Stimulated activated CD8-positive, alpha-beta memory T cell treated with anti-CD3 and anti-CD28 coated beads, Interleukin-12 subunit alpha, Interleukin-12 subunit beta, amount 100 ng/mL, for 1 hour (primary cell): ENCODE data around the gene NSG2.

ENCODE experiments used
- DNase-seq: peaks from one replicate; pipeline ENCODE4 v3.0.0-alpha.2; 2020; ENCODE audit warnings: low read depth

Gene NSG2

GRCh38 chr5:174063082-174063756, 17.7 kb downstream of the NSG2 start:
- no peak for DNase-seq

- no peak for DNase-seq
These were observed 18.7 kb downstream of the NSG2 start for GRCh38 chr5:174064171-174064570.

GRCh38 chr5:174065528-174066197, 20.2 kb downstream of the NSG2 start:
- no peak for DNase-seq

DNA sequence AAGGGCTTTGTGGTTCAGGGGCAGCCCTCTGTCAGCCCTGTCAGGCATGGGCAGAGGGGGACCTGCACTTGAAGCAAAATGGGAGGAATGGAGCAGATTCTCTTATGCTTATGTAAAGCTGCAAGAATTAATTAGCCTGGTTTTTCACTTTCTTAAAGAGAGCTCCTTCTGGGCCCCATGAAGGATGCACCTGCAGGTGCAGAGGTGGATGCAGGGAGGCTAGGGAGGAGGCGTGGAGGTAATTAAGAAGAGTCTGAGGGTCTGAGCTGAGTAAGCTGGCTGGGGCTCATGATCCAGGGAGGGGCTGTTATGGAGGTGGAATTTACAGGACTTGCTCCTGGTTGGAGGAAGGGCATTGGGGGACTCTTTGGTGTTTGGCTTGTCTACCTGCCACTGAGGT, 22.0 kb downstream of the NSG2 start:
- no peak for DNase-seq

DNA sequence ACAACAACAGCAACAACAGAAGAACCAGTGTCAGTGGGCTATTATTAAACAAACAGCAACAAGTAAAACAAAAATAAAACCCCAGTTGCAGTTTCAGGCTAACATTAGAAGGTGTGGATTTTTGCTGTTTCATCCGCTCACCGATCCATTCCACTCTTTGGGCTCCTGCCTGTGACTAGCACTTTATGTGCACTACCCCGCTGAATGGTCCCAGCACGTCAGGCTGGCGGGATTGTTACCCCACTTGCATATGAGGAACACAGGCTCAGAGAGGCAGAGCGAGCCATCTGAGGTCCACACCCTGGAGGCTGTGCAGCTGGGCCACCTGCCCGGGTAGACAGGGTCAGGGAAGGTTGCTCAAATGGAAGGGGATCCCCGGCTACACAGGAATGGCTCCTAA, 26.0 kb downstream of the NSG2 start:
- no peak for DNase-seq

GRCh38 chr5:174073122-174073660, 27.7 kb downstream of the NSG2 start:
- DNase-seq, result no peak

- no peak for DNase-seq
These were observed 28.9 kb downstream of the NSG2 start for GRCh38 chr5:174074369-174074768.

GRCh38 chr5:174078416-174078815, 32.9 kb downstream of the NSG2 start:
- no peak for DNase-seq

DNA sequence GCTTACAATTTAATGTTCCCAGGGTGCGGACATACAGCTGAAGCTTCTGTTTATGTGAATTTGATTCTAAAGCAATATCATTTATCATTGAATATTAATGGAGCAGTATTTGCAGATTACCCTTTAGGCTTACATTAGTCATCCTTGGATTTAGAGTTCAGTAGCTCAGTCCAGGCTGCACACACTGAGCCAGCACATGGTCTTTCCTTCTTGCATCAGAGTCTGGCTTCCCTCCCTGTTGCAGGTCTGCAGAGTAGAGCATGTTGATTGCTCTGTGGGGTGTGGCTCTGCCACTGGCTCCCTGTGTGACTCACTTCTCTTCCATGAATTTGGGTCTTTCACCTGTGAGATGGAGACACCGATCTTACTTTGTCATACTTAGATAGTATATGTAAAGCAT, 36.8 kb downstream of the NSG2 start:
- no peak for DNase-seq

DNA sequence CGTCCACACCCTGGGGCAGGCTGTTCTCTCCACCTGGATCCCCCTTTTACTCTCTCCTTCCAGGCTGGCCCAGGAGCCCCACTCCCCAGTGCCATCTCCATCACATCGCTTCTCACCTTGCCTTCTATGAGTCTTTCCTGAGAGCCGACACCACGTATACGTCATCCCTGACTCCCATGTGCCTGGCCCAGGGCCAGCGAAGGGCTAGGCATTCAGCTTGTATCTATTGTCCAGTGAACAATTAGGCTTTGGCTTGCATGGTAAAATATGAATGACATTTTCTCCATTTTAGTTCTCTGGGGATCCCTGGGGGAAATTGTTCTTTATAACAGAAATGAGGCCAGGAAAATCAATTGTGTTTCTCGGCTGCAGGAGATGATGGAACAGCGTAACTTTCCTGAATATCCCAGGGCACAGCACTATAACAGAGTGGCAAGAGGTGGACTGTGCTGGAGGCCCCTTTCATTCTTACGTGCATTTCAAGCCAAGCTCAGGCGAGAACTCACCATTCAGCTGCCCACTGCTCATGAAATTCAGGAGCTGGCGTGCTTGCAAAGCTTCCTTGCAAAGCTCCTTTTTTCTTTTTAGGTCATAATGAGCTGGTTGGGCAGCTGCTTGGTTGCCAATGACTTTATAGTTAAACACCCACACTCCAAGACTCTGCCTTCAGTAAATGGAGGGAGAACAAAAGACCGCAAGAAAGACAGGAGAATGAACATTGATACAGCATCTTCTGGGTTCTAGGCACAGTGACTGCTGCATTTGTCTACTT, 37.7 kb downstream of the NSG2 start:
- DNase-seq, result no peak

DNA sequence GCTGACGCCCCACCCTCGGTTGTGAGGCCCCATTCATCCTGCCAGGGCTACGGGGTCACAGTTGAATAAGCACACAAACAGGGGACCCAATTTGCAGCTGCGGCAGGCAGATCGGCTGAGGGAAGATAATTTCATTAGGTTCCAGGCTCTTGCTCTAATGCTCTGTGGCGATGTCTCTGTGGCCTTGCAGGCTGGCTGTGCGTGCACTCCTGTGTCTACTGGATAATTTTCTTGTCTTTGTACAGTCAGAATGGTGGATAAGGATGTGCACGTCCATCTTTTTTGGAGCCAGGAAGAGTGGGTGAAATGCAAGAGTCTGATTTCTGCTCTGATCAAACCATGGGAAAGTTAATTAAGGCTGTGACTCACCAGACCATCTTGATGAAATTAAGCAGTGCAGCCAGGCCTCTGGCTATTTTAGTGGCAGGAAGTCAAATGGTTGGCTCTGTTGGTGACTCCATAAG, 39.2 kb downstream of the NSG2 start:
- no peak for DNase-seq

DNA sequence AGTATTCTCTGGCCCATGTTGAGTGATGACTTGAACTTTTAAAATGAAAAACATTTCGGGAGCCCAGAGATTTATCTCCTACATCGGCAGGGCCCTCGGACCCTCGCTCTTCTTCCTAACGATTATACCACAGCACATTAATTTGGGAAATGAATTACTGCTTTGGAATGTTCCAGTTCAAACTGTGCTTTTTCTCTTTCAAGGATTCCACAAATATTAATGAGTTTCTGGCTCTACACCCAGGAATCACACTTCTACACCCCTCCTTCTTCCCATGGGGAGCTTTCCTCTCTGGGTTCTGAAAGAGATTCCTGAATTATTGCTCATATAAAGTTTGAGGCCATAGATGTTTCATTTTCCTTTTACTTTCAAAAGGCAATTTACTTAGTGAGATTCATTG, 41.2 kb downstream of the NSG2 start:
- DNase-seq, result no peak

DNA sequence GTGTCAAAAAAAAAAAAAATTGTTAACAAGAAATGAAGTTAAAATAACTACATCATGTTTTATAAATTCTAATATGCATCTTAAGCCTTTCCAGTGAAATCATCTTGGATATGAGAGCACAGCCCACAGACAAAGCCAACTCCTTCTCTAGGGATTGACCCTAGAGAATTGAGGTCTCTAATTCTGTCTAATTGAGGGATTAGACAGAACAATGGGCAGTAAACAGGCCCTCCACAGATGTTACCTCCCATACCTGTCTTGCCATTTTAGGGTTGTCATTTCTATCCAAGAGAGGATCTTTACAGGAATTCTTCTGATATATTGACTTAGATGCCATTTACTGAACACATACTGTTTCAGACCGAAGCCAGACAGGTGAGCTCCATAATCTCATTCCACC, 42.3 kb downstream of the NSG2 start:
- DNase-seq, result no peak

DNA sequence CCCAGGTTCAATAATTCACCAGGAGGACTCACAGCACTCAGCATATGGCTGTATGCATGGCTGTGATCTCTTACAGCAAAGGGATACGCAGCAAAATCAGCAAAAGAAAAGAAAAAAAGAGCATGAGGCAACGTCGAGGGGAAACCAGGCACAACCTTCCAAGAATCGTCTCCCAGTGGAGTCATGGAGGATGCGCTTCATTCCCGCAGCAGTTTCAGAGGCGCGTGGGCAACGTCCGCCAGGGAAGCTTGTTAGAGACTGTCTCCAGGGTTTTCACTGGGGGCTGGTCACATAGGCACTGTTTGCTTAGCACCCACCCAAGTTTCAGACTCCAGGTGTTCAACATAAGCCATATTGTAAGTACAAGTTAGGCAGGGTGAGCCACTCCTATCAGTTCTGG, 44.6 kb downstream of the NSG2 start:
- no peak for DNase-seq

GRCh38 chr5:174093123-174093522, 47.6 kb downstream of the NSG2 start:
- no peak for DNase-seq

GRCh38 chr5:174094857-174095606, 49.5 kb downstream of the NSG2 start:
- DNase-seq, result no peak

GRCh38 chr5:174096619-174097018, 51.1 kb downstream of the NSG2 start:
- no peak for DNase-seq

GRCh38 chr5:174097486-174098185, 52.1 kb downstream of the NSG2 start:
- DNase-seq, result no peak

DNA sequence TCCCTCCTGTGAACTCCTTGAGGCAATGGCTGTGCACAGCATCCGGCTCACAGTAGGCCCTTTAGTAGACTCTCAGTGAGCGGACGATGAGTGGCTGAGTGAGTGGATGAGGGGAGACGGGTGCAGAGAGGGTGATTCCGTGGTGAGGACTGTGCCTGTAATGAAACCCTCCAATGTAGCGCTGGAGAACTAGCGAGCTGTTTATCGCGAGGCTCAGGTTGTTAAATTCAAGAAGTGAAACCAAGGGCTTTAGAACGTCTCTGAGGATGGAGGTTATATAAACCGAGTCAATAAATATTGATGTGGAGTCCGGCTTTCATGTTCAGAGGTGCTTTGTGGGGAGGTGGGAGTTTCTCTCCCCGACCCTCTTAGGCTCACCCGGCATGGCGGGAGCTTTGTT, 53.2 kb downstream of the NSG2 start:
- no peak for DNase-seq

DNA sequence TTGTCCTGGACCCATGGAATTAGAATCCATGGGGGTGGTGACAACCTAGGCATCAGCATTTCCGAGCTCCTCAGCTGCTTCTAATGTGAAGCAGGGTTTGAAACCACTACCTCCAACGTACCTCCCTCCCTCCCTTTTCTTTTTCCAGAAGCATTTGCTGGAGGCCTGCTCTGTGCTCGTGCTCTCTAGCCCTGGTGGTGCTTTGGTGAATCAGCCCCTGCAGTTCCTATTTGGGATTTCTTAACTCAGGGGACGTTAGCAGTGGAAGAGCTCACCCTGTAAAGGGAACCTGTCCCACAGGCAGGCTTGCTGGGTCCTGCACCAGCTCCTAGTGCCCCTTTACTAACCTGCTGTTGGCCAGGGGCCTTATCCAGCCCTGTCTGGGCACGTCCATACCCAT, 55.0 kb downstream of the NSG2 start:
- no peak for DNase-seq

DNA sequence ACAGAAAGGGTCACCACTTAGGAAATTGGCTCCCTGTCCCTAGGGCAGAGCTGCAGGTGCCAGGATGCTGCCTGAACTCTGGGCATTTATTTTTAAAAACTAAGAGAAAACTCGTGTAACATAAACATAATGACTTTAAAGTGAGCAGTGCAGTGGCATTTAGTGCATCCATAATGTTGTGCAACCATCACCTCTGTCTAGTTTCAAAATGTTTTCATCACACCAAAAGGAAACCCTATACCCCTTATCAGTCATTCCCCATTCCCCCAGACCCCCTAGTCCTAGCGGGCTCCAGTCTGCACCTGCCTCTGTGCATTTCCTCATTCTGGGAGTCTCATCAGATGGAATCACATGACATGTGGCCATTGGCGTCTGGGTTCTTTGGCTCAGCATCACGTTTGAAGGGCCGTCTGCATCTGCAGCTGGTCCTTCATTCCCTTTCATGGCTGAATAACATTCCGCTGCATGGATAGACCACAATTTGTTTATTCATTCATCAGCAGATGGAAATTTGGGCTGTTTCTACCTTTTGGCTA, 55.8 kb downstream of the NSG2 start:
- DNase-seq, result no peak
